ENCODE measurements around the gene PRKCH. TPM values are rescaled to one million over a fixed set of nuclear protein-coding genes. Genes with fewer than 3 reads are reported as not detected.

PRKCH gene
- total and polyA plus RNA-seq, 7 donors: 4.2 to 19.9 (median 10.0) TPM

- WGBS, 2 donors: 66 to 68% methylated on average over 1 of the region's 1 CpG
- Histone ChIP-seq H3K27ac (no peak overlapping the region), H3K36me3 (no peaks in the 10 kb centered on the region), H3K27me3 (no peaks in the 10 kb centered on the region), H3K4me1 (peaks cover 0 to 6% (median 0%) of the 10 kb centered on the region in 4 donors), H3K9me3 (no peaks in the 10 kb centered on the region), H3K4me3 (no peak overlapping the region)
- intact Hi-C loops (cut with DNase I): no loop called here
- no peak for TF ChIP-seq EP300 (IDR thresholded peaks at IDR 0.05)
- no peak for TF ChIP-seq POLR2AphosphoS5 (IDR thresholded peaks at IDR 0.05)
- no peak for TF ChIP-seq POLR2A (IDR thresholded peaks at IDR 0.05)
- no peak for TF ChIP-seq CTCF (IDR thresholded peaks at IDR 0.05)
- no peak for DNase-seq
Measured at GRCh38 chr14:61290701-61291100, 30.7 kb upstream of the PRKCH start.

GRCh38 chr14:61296151-61296550, 25.2 kb upstream of the PRKCH start:
- no peak overlapping the region for H3K27ac ChIP-seq
- intact Hi-C loops (cut with DNase I): no loop called here
- no peak for DNase-seq
- TF ChIP-seq CTCF (IDR thresholded peaks at IDR 0.05): no peak
- TF ChIP-seq EP300 (IDR thresholded peaks at IDR 0.05): no peak
- TF ChIP-seq POLR2AphosphoS5 (IDR thresholded peaks at IDR 0.05): no peak
- TF ChIP-seq POLR2A (IDR thresholded peaks at IDR 0.05): no peak
- H3K9me3 ChIP-seq: no peaks in the 10 kb centered on the region
- H3K27me3 ChIP-seq: no peaks in the 10 kb centered on the region
- no peak overlapping the region for H3K4me3 ChIP-seq
- no peaks in the 10 kb centered on the region for H3K4me1 ChIP-seq
- 30 to 36% methylated on average over 3 of the region's 3 CpGs for WGBS, 2 donors
- H3K36me3 ChIP-seq: no peaks in the 10 kb centered on the region

- H3K27me3 ChIP-seq: no peaks in the 10 kb centered on the region
- no peaks in the 10 kb centered on the region for H3K9me3 ChIP-seq
- intact Hi-C loops (cut with DNase I): no loop called here
- no peaks in the 10 kb centered on the region for H3K36me3 ChIP-seq
- DNase-seq: no peak
- WGBS, 2 donors: 28 to 38% methylated on average over 2 of the region's 2 CpGs
- no peak overlapping the region for H3K4me3 ChIP-seq
- no peaks in the 10 kb centered on the region for H3K4me1 ChIP-seq
- TF ChIP-seq EP300 (IDR thresholded peaks at IDR 0.05) (no peak), CTCF (IDR thresholded peaks at IDR 0.05) (peak in 1 of 4 experiments; percentile 16), POLR2A (IDR thresholded peaks at IDR 0.05) (no peak)
- H3K27ac ChIP-seq: no peak overlapping the region
Measured at GRCh38 chr14:61296719-61297502, 24.5 kb upstream of the PRKCH start.

GRCh38 chr14:61297581-61297980, 23.8 kb upstream of the PRKCH start:
- WGBS, 2 donors: 86 to 90% methylated on average over 6 of the region's 6 CpGs
- Histone ChIP-seq H3K36me3 (no peaks in the 10 kb centered on the region), H3K9me3 (no peaks in the 10 kb centered on the region), H3K4me3 (no peak overlapping the region), H3K4me1 (no peaks in the 10 kb centered on the region), H3K27ac (no peak overlapping the region), H3K27me3 (no peaks in the 10 kb centered on the region)
- TF ChIP-seq EP300 (IDR thresholded peaks at IDR 0.05) (no peak), POLR2A (IDR thresholded peaks at IDR 0.05) (no peak), CTCF (IDR thresholded peaks at IDR 0.05) (no peak), POLR2AphosphoS5 (IDR thresholded peaks at IDR 0.05) (no peak)
- intact Hi-C loops (cut with DNase I): no loop called here
- DNase-seq: no peak

GRCh38 chr14:61298824-61299223, 22.6 kb upstream of the PRKCH start:
- H3K36me3 ChIP-seq: no peaks in the 10 kb centered on the region
- H3K4me3 ChIP-seq: no peak overlapping the region
- no peaks in the 10 kb centered on the region for H3K27me3 ChIP-seq
- intact Hi-C loops (cut with DNase I): no loop called here
- TF ChIP-seq POLR2A (IDR thresholded peaks at IDR 0.05) (no peak), CTCF (IDR thresholded peaks at IDR 0.05) (no peak), EP300 (IDR thresholded peaks at IDR 0.05) (no peak), POLR2AphosphoS5 (IDR thresholded peaks at IDR 0.05) (no peak)
- H3K27ac ChIP-seq: no peak overlapping the region
- H3K9me3 ChIP-seq: no peaks in the 10 kb centered on the region
- WGBS, 2 donors: 11 to 28% methylated on average over 3 of the region's 3 CpGs
- H3K4me1 ChIP-seq: no peaks in the 10 kb centered on the region
- DNase-seq: no peak

All from sigmoid colon (tissue), 7 donors.